Measurements from ENCODE around the gene FKRP. TPM values are rescaled to one million over a fixed set of nuclear protein-coding genes. Genes with fewer than 3 reads are reported as not detected.

The FKRP gene
- total RNA-seq, 1 experiment from 2014 or later: 33.1 TPM

- ChIA-PET POLR2A (no interaction called here), CTCF (no interaction called here)
- no peak overlapping the region for H3K4me3 Mint-ChIP-seq (ENCODE audit: unreplicated experiment)
Observed at GRCh38 chr19:46741447-46741846, 4.4 kb upstream of the FKRP start.

GRCh38 chr19:46742926-46743480 lies 2.9 kb upstream of the FKRP start:
- Mint-ChIP-seq H3K9me3 (ENCODE audit: unreplicated experiment) (no peaks in the 10 kb centered on the region), H3K4me3 (ENCODE audit: unreplicated experiment) (no peak overlapping the region), H3K27me3 (ENCODE audit: insufficient read depth, unreplicated experiment) (no peaks in the 10 kb centered on the region), H3K4me1 (ENCODE audit: low read depth, unreplicated experiment) (peaks cover 26% of the 10 kb centered on the region), H3K36me3 (ENCODE audit: insufficient read depth, unreplicated experiment) (peaks cover 71% of the 10 kb centered on the region), H3K27ac (ENCODE audit: unreplicated experiment) (no peak overlapping the region)
- intact Hi-C loops (cut with micrococcal nuclease; ENCODE audit: unreplicated experiment): no loop called here
- Histone ChIP-seq H3K4me1 (no peaks in the 10 kb centered on the region), H3K36me3 (ENCODE audit: control insufficient read depth, insufficient read depth, low read length) (peaks cover 6% of the 10 kb centered on the region), H3K9me3 (no peaks in the 10 kb centered on the region), H3K27me3 (replicated peaks; ENCODE audit: control insufficient read depth, insufficient read depth, low read length) (no peaks in the 10 kb centered on the region), H3K4me3 (ENCODE audit: low read depth, low read length) (no peak overlapping the region)
- DNase-seq: no peak
- TF ChIP-seq CTCF (IDR thresholded peaks at IDR 0.05; ENCODE audit: insufficient read depth in 1 of 2, low read depth in 1 of 2, low read length in 1 of 2, severe bottlenecking in 1 of 2, unreplicated experiment in 1 of 2): no peak
- BruUV-seq (replicated peaks): TSS peak; percentile 10
- ChIA-PET POLR2A (no interaction called here), CTCF (no interaction called here)

More at GRCh38 chr19:46741447-46741846, 4.4 kb upstream of the FKRP start:
- H3K27me3 Mint-ChIP-seq (ENCODE audit: insufficient read depth, unreplicated experiment): no peaks in the 10 kb centered on the region
- Histone ChIP-seq H3K4me3 (ENCODE audit: low read depth, low read length) (no peak overlapping the region), H3K4me1 (no peaks in the 10 kb centered on the region), H3K9me3 (no peaks in the 10 kb centered on the region), H3K36me3 (ENCODE audit: control insufficient read depth, insufficient read depth, low read length) (peaks cover 7% of the 10 kb centered on the region), H3K27me3 (replicated peaks; ENCODE audit: control insufficient read depth, insufficient read depth, low read length) (no peaks in the 10 kb centered on the region)
- peaks cover 80% of the 10 kb centered on the region for H3K36me3 Mint-ChIP-seq (ENCODE audit: insufficient read depth, unreplicated experiment)
- no peak for DNase-seq
- BruUV-seq (replicated peaks): no TSS peak
- no peaks in the 10 kb centered on the region for H3K9me3 Mint-ChIP-seq (ENCODE audit: unreplicated experiment)
- intact Hi-C loops (cut with micrococcal nuclease; ENCODE audit: unreplicated experiment): no loop called here
- H3K4me1 Mint-ChIP-seq (ENCODE audit: low read depth, unreplicated experiment): peaks cover 26% of the 10 kb centered on the region
- TF ChIP-seq CTCF (IDR thresholded peaks at IDR 0.05; ENCODE audit: insufficient read depth in 1 of 2, low read depth in 1 of 2, low read length in 1 of 2, severe bottlenecking in 1 of 2, unreplicated experiment in 1 of 2): no peak
- H3K27ac Mint-ChIP-seq (ENCODE audit: unreplicated experiment): no peak overlapping the region

DNA sequence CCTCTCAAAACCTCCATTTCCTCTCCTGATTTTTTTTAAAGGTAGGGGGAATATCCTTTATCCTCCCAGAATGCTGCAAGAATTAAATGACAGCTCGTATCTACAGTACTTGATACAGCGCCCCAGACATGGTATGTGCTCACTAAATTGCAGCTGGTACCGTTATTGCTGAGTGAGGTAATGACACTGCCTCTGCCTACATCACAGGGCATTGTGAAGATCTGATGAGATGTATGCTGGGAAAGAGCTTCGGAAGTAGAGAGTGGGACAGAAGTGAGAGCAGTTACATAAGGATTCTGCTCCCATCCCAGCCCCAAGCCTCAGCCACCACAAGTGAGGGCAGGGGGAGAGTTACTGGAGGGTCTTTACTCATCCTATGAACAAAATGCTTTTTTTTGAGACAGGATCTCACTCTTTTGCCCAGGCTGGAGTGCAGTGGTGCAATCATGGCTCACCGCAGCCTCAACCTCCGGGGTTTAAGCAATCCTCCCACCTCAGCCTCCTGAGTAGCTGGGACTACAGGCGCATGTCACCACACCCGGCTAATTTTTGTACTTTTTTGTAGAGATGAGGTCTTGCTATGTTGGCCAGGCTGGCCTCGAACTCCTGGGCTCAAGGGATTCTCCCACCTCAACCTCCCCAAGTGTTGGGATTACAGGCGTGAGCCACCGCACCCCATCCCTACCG lies 1.7 kb upstream of the FKRP start:
- POLR2A ChIA-PET: interaction anchor here (0.6 to 0.9 kb wide), 2 partner anchors 59 to 144 kb away, joined by 3 to 12 read pairs; no protein-coding TSS in a partner anchor
- Histone ChIP-seq H3K36me3 (ENCODE audit: control insufficient read depth, insufficient read depth, low read length) (peaks cover 5% of the 10 kb centered on the region), H3K9me3 (no peaks in the 10 kb centered on the region), H3K4me3 (ENCODE audit: low read depth, low read length) (no peak overlapping the region), H3K4me1 (no peaks in the 10 kb centered on the region), H3K27me3 (replicated peaks; ENCODE audit: control insufficient read depth, insufficient read depth, low read length) (no peaks in the 10 kb centered on the region)
- no peaks in the 10 kb centered on the region for H3K27me3 Mint-ChIP-seq (ENCODE audit: insufficient read depth, unreplicated experiment)
- CTCF ChIA-PET: no interaction called here
- H3K36me3 Mint-ChIP-seq (ENCODE audit: insufficient read depth, unreplicated experiment): peaks cover 71% of the 10 kb centered on the region
- DNase-seq: no peak
- H3K4me1 Mint-ChIP-seq (ENCODE audit: low read depth, unreplicated experiment): peaks cover 26% of the 10 kb centered on the region
- H3K9me3 Mint-ChIP-seq (ENCODE audit: unreplicated experiment): no peaks in the 10 kb centered on the region
- TF ChIP-seq CTCF (IDR thresholded peaks at IDR 0.05; ENCODE audit: insufficient read depth in 1 of 2, low read depth in 1 of 2, low read length in 1 of 2, severe bottlenecking in 1 of 2, unreplicated experiment in 1 of 2): no peak
- H3K4me3 Mint-ChIP-seq (ENCODE audit: unreplicated experiment): peak overlapping the region; percentile 94
- BruUV-seq (replicated peaks): TSS peak; percentile 21
- intact Hi-C loops (cut with micrococcal nuclease; ENCODE audit: unreplicated experiment): no loop called here
- no peak overlapping the region for H3K27ac Mint-ChIP-seq (ENCODE audit: unreplicated experiment)
